A549 (cell line): ENCODE results near the gene BSCL2. TPM values are rescaled to one million over a fixed set of nuclear protein-coding genes. Genes with fewer than 3 reads are reported as not detected.

Experiments used
- ATAC-seq, 2 experiments: fragments of 200-7000 bp in 1 of 2; fragments of >200 bp in 1 of 2; cut with Nextera tagmentation in 1 of 2; cut with Tn5 transposase in 1 of 2; 3 replicates each; pipeline versions ENCODE4 v1.8.0 to v1.9.1; 2018 to 2020; ENCODE audit warnings: mild to moderate bottlenecking in 1 of 2, moderate library complexity in 1 of 2
- CTCF ChIA-PET: fragments of 300-600 bp; sonication (Branson Sonifier 250); formaldehyde crosslinking; extraction: SDS; loops from one replicate; lab custom pipeline; 2021; ENCODE audit warnings: antibody characterized with exemption, inconsistent platforms; lab: Yijun Ruan, JAX
- POLR2A ChIA-PET: fragments of 350-600 bp; formaldehyde crosslinking; extraction: SDS; loops from one replicate; lab custom pipeline; 2021; ENCODE audit warnings: antibody characterized with exemption, inconsistent platforms; lab: Yijun Ruan, JAX
- DNase-seq, 2 experiments: peaks; one replicate each; pipeline versions ENCODE4 v3.0.0 to v3.0.0-alpha.2; 2011 to 2016; ENCODE audit warnings: low read depth in 1 of 2, low spot score in 1 of 2
- FAIRE-seq: peaks from 2 replicates; lab custom pipeline; 2011; peaks lifted over from hg19 to GRCh38; lab: Jason Lieb, UNC
- H3K27ac ChIP-seq, 2 experiments: fragments of >200 bp; sonication (Bioruptor Twin); formaldehyde crosslinking; 3 replicates each; pipeline ENCODE4 v1.5.1; 2016 to 2017
- H3K4me1 ChIP-seq: fragments of >200 bp; sonication (Bioruptor Twin); formaldehyde crosslinking; 3 replicates; pipeline ENCODE4 v1.6.1; 2016
- H3K4me2 ChIP-seq: fragments of >200 bp; sonication (Bioruptor Twin); formaldehyde crosslinking; 3 replicates; pipeline ENCODE4 v1.6.1; 2016
- H3K4me3 ChIP-seq: fragments of >200 bp; sonication (Bioruptor Twin); formaldehyde crosslinking; 3 replicates; pipeline ENCODE4 v1.5.1; 2016
- H3K9me3 ChIP-seq: fragments of >200 bp; sonication (Bioruptor Twin); formaldehyde crosslinking; 3 replicates; pipeline ENCODE4 v1.6.1; 2016
- BHLHE40 ChIP-seq: IDR thresholded peaks from 2 replicates; pipeline ENCODE4 v1.6.1; 2012; ENCODE audit warnings: low read depth, low read length, inconsistent platforms
- CBX2 ChIP-seq: fragments of 200-600 bp; sonication (generic); IDR thresholded peaks from 2 replicates; pipeline ENCODE4 v1.6.1; 2016; ENCODE audit warnings: low read depth, mild to moderate bottlenecking, borderline replicate concordance
- CEBPB ChIP-seq, 2 experiments: fragments of >200 bp in 1 of 2; sonication (Bioruptor Twin) in 1 of 2; formaldehyde crosslinking in 1 of 2; IDR thresholded peaks; 2 replicates each; pipeline ENCODE4 v1.6.1; 2012 to 2016
- ESRRA ChIP-seq: fragments of 150-350 bp; IDR thresholded peaks from 2 replicates; pipeline ENCODE4 v1.6.1; 2014; ENCODE audit warnings: mild to moderate bottlenecking, low read length, borderline replicate concordance
- HEYL ChIP-seq: fragments of 250-450 bp; sonication (Bioruptor Pico); IDR thresholded peaks from 2 replicates; pipeline ENCODE4 v1.8.0; 2021; ENCODE audit warnings: mild to moderate bottlenecking, moderate library complexity
- HOXA7 ChIP-seq: fragments of 250-450 bp; sonication (Bioruptor Pico); IDR thresholded peaks from 2 replicates; pipeline ENCODE4 v1.5.0; 2020; ENCODE audit warnings: mild to moderate bottlenecking, moderate library complexity
- JUN ChIP-seq, 2 experiments: fragments of >200 bp; sonication (Bioruptor Twin); formaldehyde crosslinking; IDR thresholded peaks; 2 replicates in 1 of 2; 3 replicates in 1 of 2; pipeline ENCODE4 v1.6.1; 2016 to 2017
- JUNB ChIP-seq: fragments of >200 bp; sonication (Bioruptor Twin); formaldehyde crosslinking; IDR thresholded peaks from 2 replicates; pipeline ENCODE4 v1.6.1; 2016
- KDM1A ChIP-seq: fragments of 200-600 bp; sonication (generic); IDR thresholded peaks from 2 replicates; pipeline ENCODE4 v1.6.1; 2016; ENCODE audit warnings: low read depth, mild to moderate bottlenecking
- MYC ChIP-seq: IDR thresholded peaks from 2 replicates; pipeline ENCODE4 v1.6.1; 2012; ENCODE audit warnings: mild to moderate bottlenecking, inconsistent platforms, low read length, improper control_type of control experiment, borderline replicate concordance
- PHF8 ChIP-seq: fragments of 200-600 bp; sonication (generic); IDR thresholded peaks from 2 replicates; pipeline ENCODE4 v1.6.1; 2016; ENCODE audit warnings: low read depth, mild to moderate bottlenecking, antibody characterized with exemption, moderate library complexity, borderline replicate concordance
- POLR2A ChIP-seq: IDR thresholded peaks from 2 replicates; pipeline ENCODE4 v1.6.1; 2012; ENCODE audit warnings: mild to moderate bottlenecking, low read length
- RARB ChIP-seq: fragments of 250-450 bp; sonication (Bioruptor Pico); IDR thresholded peaks from 2 replicates; pipeline ENCODE4 v1.8.0; 2021; ENCODE audit warnings: mild to moderate bottlenecking, moderate library complexity
- REST ChIP-seq: fragments of 200-600 bp; sonication (generic); IDR thresholded peaks from 2 replicates; pipeline ENCODE4 v1.6.1; 2016; ENCODE audit warnings: antibody characterized with exemption, mild to moderate bottlenecking, moderate library complexity
- ZFP36 ChIP-seq: fragments of 450-650 bp; IDR thresholded peaks from 2 replicates; pipeline ENCODE4 v1.6.1; 2014; ENCODE audit warnings: borderline replicate concordance; ENCODE audit not compliant: partially characterized antibody
- ZNF302 ChIP-seq: fragments of 250-450 bp; sonication (Bioruptor Pico); IDR thresholded peaks from 2 replicates; pipeline ENCODE4 v1.9.0; 2021; ENCODE audit warnings: inconsistent platforms, mild to moderate bottlenecking, moderate library complexity
- ZSCAN20 ChIP-seq: fragments of 250-450 bp; sonication (Bioruptor Pico); IDR thresholded peaks from 2 replicates; pipeline ENCODE4 v1.8.0; 2022; ENCODE audit warnings: mild to moderate bottlenecking, moderate library complexity
- WGBS: methylation state at CpG from one replicate; pipeline ENCODE4 v1.1.6; 2017; ENCODE audit errors: missing lambda C conversion rate; 5-methylcytosine and 5-hydroxymethylcytosine counted together
- polyA plus RNA-seq, 4 experiments: library from polyadenylated mRNA; depleted of rRNA in 3 of 4; stranded (reverse); fragments of >200 nt; fragmentation: RNase III in 1 of 4; extraction: RNeasy Plus Mini Kit Qiagen cat#74134 plus additional on column Dnase treatment in 1 of 4; gene quantifications; 2 replicates in 3 of 4; 3 replicates in 1 of 4; pipeline ENCODE4 v1.2.3, GENCODE V29; 2011 to 2017
- TF ChIP-seq, protein P1 (sequence below): fragments of 250-450 bp; sonication (Bioruptor Pico); IDR thresholded peaks from 2 replicates; pipeline ENCODE4 v1.5.0; 2020; ENCODE audit warnings: low read depth, mild to moderate bottlenecking, moderate library complexity
- TF ChIP-seq, protein P2 (sequence below): fragments of >200 bp; sonication (Bioruptor Twin); formaldehyde crosslinking; IDR thresholded peaks from 3 replicates; pipeline ENCODE4 v1.6.1; 2016

Gene BSCL2
- polyA plus RNA-seq, 2 of the 4 experiments (the other 2 are of a cell fraction) = 63.0 to 63.9 TPM

- POLR2A ChIA-PET = interaction anchor here (0.6 to 1.9 kb wide), 6 partner anchors 16 to 151 kb away, joined by 3 to 6 read pairs (median 3); partner anchors contain the start of genes C11orf98, CSKMT, HNRNPUL2 and TTC9C
- CTCF ChIA-PET = interaction anchor here (0.9 to 9.8 kb wide), 10 partner anchors 8 to 297 kb away, joined by 3 to 126 read pairs (median 5); partner anchors contain the start of genes LBHD1, UBXN1 and UQCC3
- H3K4me1 ChIP-seq = peaks cover 4% of the 10 kb centered on the region; the same call in 1 of the 3 replicates
- ATAC-seq = peak; percentile 11 to 45; a peak in 5 of 6 replicates
- 75% methylated on average over 11 of the region's 11 CpGs for WGBS
- H3K9me3 ChIP-seq = no peaks in the 10 kb centered on the region
- no peak within 1 kb of the TSS for H3K4me2 ChIP-seq
- no peak for DNase-seq
- TF ChIP-seq JUN (IDR thresholded peaks at IDR 0.05) (0 out of 5 replicates have a peak, but pooled peaks of 1 of the 2 experiments have one; percentile 20), ZFP36 (no peak), PHF8 (no peak)
- no peak within 1 kb of the TSS for H3K4me3 ChIP-seq
- FAIRE-seq = no peak
- H3K27ac ChIP-seq = no peak within 1 kb of the TSS
Observed at GRCh38 chr11:62689421-62690183, 17.6 kb downstream of the BSCL2 start, which contains the start of gene LRRN4CL. TSS of gene LRRN4CL (minus strand) at chr11:62689530. CDS start at chr11:62688508, 1,022 bp downstream.

GRCh38 chr11:62688491-62688890 is 18.7 kb downstream of the BSCL2 start:
- no peak overlapping the region for H3K4me2 ChIP-seq
- no peak for FAIRE-seq
- POLR2A ChIA-PET = interaction anchor here (1.3 to 1.9 kb wide), 2 partner anchors 24 to 65 kb away, joined by 5 to 6 read pairs; partner anchors contain the start of genes C11orf98, CSKMT and ZBTB3
- no peak overlapping the region for H3K27ac ChIP-seq
- no peak overlapping the region for H3K4me3 ChIP-seq
- WGBS = 40% methylated on average over 1 of the region's 1 CpG
- TF ChIP-seq ZFP36 (no peak), JUNB (no peak), BHLHE40 (no peak), HOXA7 (no peak), RARB (no peak), ZSCAN20 (no peak), MYC (no peak)
- no peak for DNase-seq
- CTCF ChIA-PET = interaction anchor here (1.7 to 9.8 kb wide), 5 partner anchors 7 to 294 kb away, joined by 4 to 126 read pairs (median 5); partner anchors contain the start of genes LBHD1, UBXN1 and UQCC3
- H3K9me3 ChIP-seq = no peaks in the 10 kb centered on the region
- peaks cover 4% of the 10 kb centered on the region; the same call in 1 of the 3 replicates for H3K4me1 ChIP-seq
- peak in 1 of 2 experiments; percentile 23; a peak in 2 of 6 replicates for ATAC-seq

DNA sequence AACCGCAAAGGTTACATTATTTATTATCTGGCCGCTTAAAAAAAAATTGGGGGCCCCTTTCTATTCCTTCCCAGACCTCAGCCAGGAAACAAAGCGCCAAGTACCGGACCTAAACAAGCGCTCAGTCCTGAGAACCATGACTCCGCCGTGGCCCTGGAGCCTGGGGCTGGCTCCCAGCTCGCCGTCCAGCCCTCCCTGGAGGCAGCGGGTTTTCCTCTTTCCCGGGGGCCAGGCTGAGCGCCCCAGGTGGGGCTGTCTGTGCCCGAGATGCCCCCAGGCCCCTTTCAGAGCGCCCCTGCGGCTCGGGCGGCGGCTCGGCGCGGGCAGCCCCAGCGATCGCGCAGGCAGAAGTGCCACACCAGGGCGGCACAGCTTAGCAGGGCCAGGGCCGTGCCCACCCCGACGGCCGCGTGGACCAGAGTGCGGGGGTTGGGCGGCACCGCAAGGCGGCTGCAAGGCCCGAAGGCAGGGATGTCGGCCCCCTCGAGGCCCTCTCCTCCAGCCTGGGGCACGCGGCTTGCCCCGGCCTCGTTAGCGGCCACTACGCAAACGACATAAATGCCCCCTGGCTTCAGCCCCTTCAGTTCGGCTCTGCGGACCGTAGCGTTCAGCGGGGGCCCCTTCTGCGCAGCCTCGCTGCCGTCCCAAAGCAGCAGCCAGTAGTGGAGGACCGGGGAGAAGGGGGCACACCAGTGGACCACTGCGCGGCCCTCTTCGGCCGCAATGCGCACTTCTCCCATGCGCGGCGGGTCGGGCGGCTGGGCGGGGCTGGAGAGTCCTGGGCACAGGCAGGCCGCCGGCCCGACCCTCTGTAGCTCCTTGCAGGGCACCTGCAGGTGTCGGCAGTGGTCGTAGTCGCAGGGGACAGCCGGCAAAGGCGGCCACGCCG is 19.5 kb downstream of the BSCL2 start:
- Histone ChIP-seq H3K27ac (no peak overlapping the region), H3K4me1 (peaks cover 4% of the 10 kb centered on the region; the same call in 1 of the 3 replicates), H3K4me2 (no peak overlapping the region), H3K4me3 (no peak overlapping the region), H3K9me3 (no peaks in the 10 kb centered on the region)
- TF ChIP-seq ESRRA (no peak), CEBPB (IDR thresholded peaks at IDR 0.05) (no peak), ZFP36 (no peak), REST (no peak), POLR2A (no peak), HEYL (no peak), KDM1A (no peak), ZNF302 (CRISPR knock-in tag) (no peak), CBX2 (no peak)
- TF ChIP-seq, protein P1, sequence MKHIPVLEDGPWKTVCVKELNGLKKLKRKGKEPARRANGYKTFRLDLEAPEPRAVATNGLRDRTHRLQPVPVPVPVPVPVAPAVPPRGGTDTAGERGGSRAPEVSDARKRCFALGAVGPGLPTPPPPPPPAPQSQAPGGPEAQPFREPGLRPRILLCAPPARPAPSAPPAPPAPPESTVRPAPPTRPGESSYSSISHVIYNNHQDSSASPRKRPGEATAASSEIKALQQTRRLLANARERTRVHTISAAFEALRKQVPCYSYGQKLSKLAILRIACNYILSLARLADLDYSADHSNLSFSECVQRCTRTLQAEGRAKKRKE (CRISPR knock-in tag) = no peak
- TF ChIP-seq, protein P2, sequence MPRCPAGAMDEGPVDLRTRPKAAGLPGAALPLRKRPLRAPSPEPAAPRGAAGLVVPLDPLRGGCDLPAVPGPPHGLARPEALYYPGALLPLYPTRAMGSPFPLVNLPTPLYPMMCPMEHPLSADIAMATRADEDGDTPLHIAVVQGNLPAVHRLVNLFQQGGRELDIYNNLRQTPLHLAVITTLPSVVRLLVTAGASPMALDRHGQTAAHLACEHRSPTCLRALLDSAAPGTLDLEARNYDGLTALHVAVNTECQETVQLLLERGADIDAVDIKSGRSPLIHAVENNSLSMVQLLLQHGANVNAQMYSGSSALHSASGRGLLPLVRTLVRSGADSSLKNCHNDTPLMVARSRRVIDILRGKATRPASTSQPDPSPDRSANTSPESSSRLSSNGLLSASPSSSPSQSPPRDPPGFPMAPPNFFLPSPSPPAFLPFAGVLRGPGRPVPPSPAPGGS = no peak
- ChIA-PET CTCF (interaction anchor here (1.4 to 9.8 kb wide), 6 partner anchors 6 to 293 kb away, joined by 4 to 126 read pairs (median 5); partner anchors contain the start of genes LBHD1, UBXN1 and UQCC3), POLR2A (interaction anchor here (0.8 kb wide), 1 partner anchor 23 kb away, joined by 3 read pairs; the partner anchor contains the start of genes C11orf98 and CSKMT)
- WGBS = 93% methylated on average over 56 of the region's 74 CpGs
- peak in 1 of 2 experiments; percentile 16; a peak in 3 of 6 replicates for ATAC-seq
- DNase-seq = no peak
- FAIRE-seq = no peak
